ENCODE measurements around the gene RUSF1. TPM values are rescaled to one million over a fixed set of nuclear protein-coding genes. Genes with fewer than 3 reads are reported as not detected.

Gene RUSF1
- total and polyA plus RNA-seq, 12 donors, result 41.2 to 110 (median 65.3) TPM

DNA sequence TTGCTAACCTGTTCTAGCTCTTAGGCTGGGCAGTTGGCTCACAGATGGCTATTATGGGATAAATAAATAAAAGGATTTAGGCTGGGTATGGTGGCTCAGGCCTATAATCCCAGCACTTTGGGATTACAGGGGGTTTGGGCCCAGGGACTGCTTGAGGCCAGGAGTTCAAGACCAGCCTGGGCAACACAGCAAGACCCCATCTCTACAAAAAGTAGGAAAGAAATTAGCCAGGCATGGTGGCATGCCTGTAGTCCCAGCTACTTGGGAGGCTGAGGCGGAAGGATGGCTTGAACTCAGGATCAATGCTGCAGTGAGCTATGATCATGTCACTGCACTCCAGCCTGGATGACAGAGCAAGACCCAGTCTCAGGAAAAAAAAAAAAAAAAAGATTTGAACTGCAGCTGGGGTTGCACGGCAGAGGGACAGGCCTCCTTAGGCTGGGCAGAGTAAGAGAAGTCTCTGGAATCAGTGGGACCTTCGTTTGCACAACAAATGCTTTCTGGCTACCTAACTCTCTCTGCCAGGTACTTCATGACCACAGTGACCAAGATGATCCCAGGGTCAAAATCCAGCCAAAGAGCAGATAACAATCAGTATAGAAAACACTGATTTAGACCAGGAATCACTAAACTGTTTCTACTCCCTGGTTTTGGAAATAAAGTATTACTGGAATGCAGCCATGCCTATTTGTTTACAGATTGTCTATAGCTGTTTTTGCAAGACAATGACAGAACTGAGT is 6.8 kb downstream of the RUSF1 start:
- 74 to 88% (median 84%) methylated on average over 3 of the region's 3 CpGs for WGBS, 4 donors
- no peaks in the 10 kb centered on the region for H3K27me3 ChIP-seq
- H3K4me1 ChIP-seq (replicated peaks in 1 of 2), result peaks cover 0 to 5% of the 10 kb centered on the region in 2 donors
- peaks cover 0 to 40% of the 10 kb centered on the region in 2 donors for H3K36me3 ChIP-seq (replicated peaks in 1 of 2)
- no peak overlapping the region for H3K27ac ChIP-seq
- no peak for DNase-seq
- intact Hi-C loops (cut with DNase I), result loop anchor here in 1 of 2 donors (10.0 kb wide), 1 partner anchor 213 kb away; a partner anchor contains a TSS
- H3K9me3 ChIP-seq (replicated peaks in 1 of 3), result no peaks in the 10 kb centered on the region
- H3K4me3 ChIP-seq, result no peak overlapping the region
- TF ChIP-seq, protein P1, sequence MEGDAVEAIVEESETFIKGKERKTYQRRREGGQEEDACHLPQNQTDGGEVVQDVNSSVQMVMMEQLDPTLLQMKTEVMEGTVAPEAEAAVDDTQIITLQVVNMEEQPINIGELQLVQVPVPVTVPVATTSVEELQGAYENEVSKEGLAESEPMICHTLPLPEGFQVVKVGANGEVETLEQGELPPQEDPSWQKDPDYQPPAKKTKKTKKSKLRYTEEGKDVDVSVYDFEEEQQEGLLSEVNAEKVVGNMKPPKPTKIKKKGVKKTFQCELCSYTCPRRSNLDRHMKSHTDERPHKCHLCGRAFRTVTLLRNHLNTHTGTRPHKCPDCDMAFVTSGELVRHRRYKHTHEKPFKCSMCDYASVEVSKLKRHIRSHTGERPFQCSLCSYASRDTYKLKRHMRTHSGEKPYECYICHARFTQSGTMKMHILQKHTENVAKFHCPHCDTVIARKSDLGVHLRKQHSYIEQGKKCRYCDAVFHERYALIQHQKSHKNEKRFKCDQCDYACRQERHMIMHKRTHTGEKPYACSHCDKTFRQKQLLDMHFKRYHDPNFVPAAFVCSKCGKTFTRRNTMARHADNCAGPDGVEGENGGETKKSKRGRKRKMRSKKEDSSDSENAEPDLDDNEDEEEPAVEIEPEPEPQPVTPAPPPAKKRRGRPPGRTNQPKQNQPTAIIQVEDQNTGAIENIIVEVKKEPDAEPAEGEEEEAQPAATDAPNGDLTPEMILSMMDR (IDR thresholded peaks at IDR 0.05), result no peak
- TF ChIP-seq POLR2A (IDR thresholded peaks at IDR 0.05), result no peak

DNA sequence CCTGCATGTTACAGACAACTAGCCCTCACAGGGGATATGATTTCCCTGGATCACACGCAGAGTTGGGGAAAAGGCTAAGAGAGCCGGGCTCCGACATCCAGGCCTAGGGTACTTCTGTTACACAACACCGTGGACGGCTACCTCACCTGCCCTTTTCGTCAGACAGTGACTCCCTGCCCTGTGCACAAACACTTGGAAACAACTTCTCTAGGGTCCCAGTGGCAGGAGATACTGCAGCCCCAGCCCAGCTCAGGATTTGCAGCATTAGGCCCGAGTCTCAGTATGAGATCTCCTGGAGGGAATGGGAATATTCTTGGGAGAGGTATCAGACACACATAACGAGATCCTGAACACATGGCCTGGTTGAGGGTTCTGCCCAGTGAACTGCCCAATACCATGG is 8.3 kb downstream of the RUSF1 start:
- H3K36me3 ChIP-seq (replicated peaks in 1 of 2), result peaks cover 0 to 42% of the 10 kb centered on the region in 2 donors
- WGBS, 4 donors, result 88 to 97% (median 94%) methylated on average over 8 of the region's 8 CpGs

DNA sequence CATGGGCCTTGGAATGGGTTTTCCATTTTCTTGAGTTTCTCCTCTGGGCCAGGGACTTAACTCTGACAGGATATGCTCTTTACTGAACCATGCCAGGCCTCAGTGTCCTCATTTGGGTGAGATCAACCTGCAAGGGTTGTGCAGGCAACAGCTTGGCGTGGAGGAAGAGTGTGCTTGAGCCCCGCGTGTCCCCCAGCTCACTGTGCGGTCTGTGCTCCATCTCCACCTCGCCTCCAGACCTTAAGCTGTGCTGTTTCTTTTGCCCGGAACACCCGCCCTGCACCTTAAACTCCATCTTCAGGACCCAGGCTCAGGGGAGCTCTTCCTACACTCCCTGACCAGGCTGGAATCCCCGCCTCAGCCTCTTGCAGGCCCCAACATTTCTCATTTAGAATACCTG is 9.7 kb downstream of the RUSF1 start:
- 97 to 99% (median 98%) methylated on average over 8 of the region's 8 CpGs for whole genome bisulfite sequencing, 4 donors
- Histone ChIP-seq H3K36me3 (replicated peaks in 1 of 2) (peaks cover 0 to 54% of the 10 kb centered on the region in 2 donors), H3K9me3 (replicated peaks in 1 of 3) (no peaks in the 10 kb centered on the region), H3K27me3 (no peaks in the 10 kb centered on the region), H3K4me3 (no peak overlapping the region), H3K4me1 (replicated peaks in 1 of 2) (no peaks in the 10 kb centered on the region), H3K27ac (no peak overlapping the region)
- no peak for DNase-seq
- no peak for TF ChIP-seq POLR2A (IDR thresholded peaks at IDR 0.05)
- TF ChIP-seq, protein P1 (IDR thresholded peaks at IDR 0.05), result no peak
- intact Hi-C loops (cut with DNase I), result loop anchor here in 1 of 2 donors (10.0 kb wide), 1 partner anchor 366 kb away; no protein-coding TSS in a partner anchor

More for the DNA sequence above, 8.3 kb downstream of the RUSF1 start:
- H3K27me3 ChIP-seq, result no peaks in the 10 kb centered on the region
- no peak overlapping the region for H3K4me3 ChIP-seq
- intact Hi-C loops (cut with DNase I), result loop anchor here in 1 of 2 donors (10.0 kb wide), 2 partner anchors 215 to 365 kb away; a partner anchor contains a TSS
- TF ChIP-seq, protein P1 (IDR thresholded peaks at IDR 0.05), result no peak
- TF ChIP-seq POLR2A (IDR thresholded peaks at IDR 0.05), result no peak
- no peak for DNase-seq
- no peaks in the 10 kb centered on the region for H3K4me1 ChIP-seq (replicated peaks in 1 of 2)
- no peaks in the 10 kb centered on the region for H3K9me3 ChIP-seq (replicated peaks in 1 of 3)
- H3K27ac ChIP-seq, result no peak overlapping the region

DNA sequence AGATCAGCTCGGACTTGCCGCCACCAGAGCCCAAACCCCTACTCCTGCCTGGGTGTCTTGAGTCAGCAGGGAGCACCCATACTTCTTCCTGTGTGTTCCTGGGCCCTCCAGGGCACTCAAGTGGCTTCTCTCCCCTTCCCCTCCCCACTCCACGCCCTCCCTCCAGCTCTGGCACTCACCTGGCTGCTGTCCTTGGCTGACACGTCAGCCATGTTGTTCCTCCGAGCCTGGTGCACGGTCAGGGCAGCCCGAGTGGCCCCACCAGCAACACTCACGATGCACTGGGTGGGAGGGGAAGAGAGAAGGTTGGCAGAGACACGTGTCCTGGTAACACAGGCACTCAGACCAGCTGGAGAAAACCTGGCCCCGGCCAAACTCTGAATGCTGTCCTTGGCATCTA is 11.5 kb downstream of the RUSF1 start:
- intact Hi-C loops (cut with DNase I), result loop anchor here in 1 of 2 donors (10.0 kb wide), 1 partner anchor 368 kb away; no protein-coding TSS in a partner anchor
- TF ChIP-seq, protein P1 (IDR thresholded peaks at IDR 0.05), result no peak
- WGBS, 4 donors, result 82 to 90% (median 86%) methylated on average over 8 to 10 of the region's 10 CpGs

More for the DNA sequence above, 11.5 kb downstream of the RUSF1 start:
- peaks cover 0 to 72% of the 10 kb centered on the region in 2 donors for H3K36me3 ChIP-seq (replicated peaks in 1 of 2)
- H3K4me3 ChIP-seq, result no peak overlapping the region
- no peaks in the 10 kb centered on the region for H3K4me1 ChIP-seq (replicated peaks in 1 of 2)
- no peaks in the 10 kb centered on the region for H3K27me3 ChIP-seq
- no peaks in the 10 kb centered on the region for H3K9me3 ChIP-seq (replicated peaks in 1 of 3)
- DNase-seq, result no peak
- H3K27ac ChIP-seq, result no peak overlapping the region

Measured in adrenal gland (tissue), 12 donors.